CD8-positive, alpha-beta memory T cell (primary cell): Measurements from ENCODE around the gene FLRT2. TPM values are rescaled to one million over a fixed set of nuclear protein-coding genes. Genes with fewer than 3 reads are reported as not detected.

Source experiments
- CTCF ChIA-PET: fragments of 350-600 bp; sonication (Branson Sonifier 250); formaldehyde crosslinking; loops from one replicate; lab custom pipeline; 2021; ENCODE audit warnings: antibody characterized with exemption; lab: Charles Lee
- POLR2A ChIA-PET: fragments of 350-600 bp; sonication (Branson Sonifier 250); formaldehyde crosslinking; loops from one replicate; lab custom pipeline; 2021; ENCODE audit warnings: antibody characterized with exemption; lab: Charles Lee
- DNase-seq, 5 donors: peaks; one replicate each; pipeline versions ENCODE4 v3.0.0 to v3.0.0-alpha.2; 2020 to 2022; ENCODE audit warnings: mixed read lengths in 1 of 5
- H3K27ac ChIP-seq: one replicate; pipeline ENCODE4 v1.7.0; 2013; ENCODE audit warnings: low read depth, mild to moderate bottlenecking, low read length, moderate library complexity
- H3K27me3 ChIP-seq: 2 replicates; pipeline ENCODE4 v1.7.0; 2013; ENCODE audit warnings: low read length, mild to moderate bottlenecking; ENCODE audit not compliant: insufficient read depth, poor library complexity, severe bottlenecking
- H3K36me3 ChIP-seq: 2 replicates; pipeline ENCODE4 v1.7.0; 2013; ENCODE audit warnings: mild to moderate bottlenecking, low read length, moderate library complexity; ENCODE audit not compliant: insufficient read depth
- H3K4me1 ChIP-seq: 2 replicates; pipeline ENCODE4 v1.7.0; 2013; ENCODE audit warnings: mild to moderate bottlenecking, low read length, moderate library complexity; ENCODE audit not compliant: insufficient read depth
- H3K4me3 ChIP-seq: 2 replicates; pipeline ENCODE4 v1.7.0; 2013; ENCODE audit warnings: mild to moderate bottlenecking, low read length
- H3K9me3 ChIP-seq: 2 replicates; pipeline ENCODE4 v1.7.0; 2013; ENCODE audit warnings: mild to moderate bottlenecking, low read length
- H3K27ac Mint-ChIP-seq, 8 donors: one replicate each; pipeline ENCODE4 v1.8.0; 2020 to 2021; ENCODE audit warnings: mixed read lengths in 8 of 8, mild to moderate bottlenecking in 6 of 8, inconsistent platforms in 3 of 8, moderate library complexity in 3 of 8
- H3K27me3 Mint-ChIP-seq, 2 donors: one replicate each; pipeline ENCODE4 v1.8.0; 2020 to 2021; ENCODE audit warnings: mixed read lengths in 2 of 2, mild to moderate bottlenecking in 1 of 2, moderate library complexity in 1 of 2
- H3K36me3 Mint-ChIP-seq, 3 donors: one replicate each; pipeline ENCODE4 v1.8.0; 2020 to 2021; ENCODE audit warnings: mixed read lengths in 3 of 3, inconsistent platforms in 1 of 3, mild to moderate bottlenecking in 1 of 3
- H3K4me1 Mint-ChIP-seq, 3 donors: one replicate each; pipeline ENCODE4 v1.8.0; 2020 to 2021; ENCODE audit warnings: mixed read lengths in 3 of 3, inconsistent platforms in 1 of 3, mild to moderate bottlenecking in 1 of 3
- H3K4me3 Mint-ChIP-seq, 7 donors: one replicate each; pipeline ENCODE4 v1.8.0; 2020 to 2021; ENCODE audit warnings: mixed read lengths in 7 of 7, mild to moderate bottlenecking in 6 of 7, moderate library complexity in 4 of 7, inconsistent platforms in 2 of 7
- H3K9me3 Mint-ChIP-seq, 5 donors: one replicate each; pipeline ENCODE4 v1.8.0; 2020 to 2022; ENCODE audit warnings: mixed read lengths in 5 of 5, mild to moderate bottlenecking in 3 of 5, moderate library complexity in 2 of 5, inconsistent platforms in 1 of 5
- polyA plus RNA-seq: library from polyadenylated mRNA; unstranded; fragments of 300-500 nt; fragmentation: Illumina TruSeq; gene quantifications from one replicate; pipeline ENCODE4 v1.2.3, GENCODE V29; 2021
- total RNA-seq, 2 experiments: library from RNA; stranded (reverse); gene quantifications; one replicate each; pipeline ENCODE4 v1.2.3, GENCODE V29; 2021

FLRT2 gene
- total and polyA plus RNA-seq, 3 experiments from 2014 or later: not detected

GRCh38 chr14:85616386-85616885 is 86.5 kb downstream of the FLRT2 start:
- ChIA-PET CTCF (no interaction called here), POLR2A (no interaction called here)
- H3K9me3 Mint-ChIP-seq: peaks cover 0 to 10% (median 0%) of the 10 kb centered on the region in 5 donors

GRCh38 chr14:85616886-85617285 is 86.9 kb downstream of the FLRT2 start:
- no peak for DNase-seq
- CTCF ChIA-PET: no interaction called here
- Histone ChIP-seq H3K9me3 (no peaks in the 10 kb centered on the region), H3K4me1 (no peaks in the 10 kb centered on the region), H3K4me3 (no peak overlapping the region), H3K27ac (no peak overlapping the region), H3K27me3 (no peaks in the 10 kb centered on the region), H3K36me3 (no peaks in the 10 kb centered on the region)
- Mint-ChIP-seq H3K4me1 (no peaks in the 10 kb centered on the region), H3K36me3 (no peaks in the 10 kb centered on the region), H3K27me3 (peaks cover 0 to 2% of the 10 kb centered on the region in 2 donors), H3K9me3 (peaks cover 0 to 10% (median 0%) of the 10 kb centered on the region in 5 donors), H3K4me3 (no peak overlapping the region), H3K27ac (no peak overlapping the region)
- POLR2A ChIA-PET: no interaction called here

More at GRCh38 chr14:85616386-85616885, 86.5 kb downstream of the FLRT2 start:
- no peaks in the 10 kb centered on the region for H3K4me1 ChIP-seq
- Mint-ChIP-seq H3K27me3 (peaks cover 0 to 2% of the 10 kb centered on the region in 2 donors), H3K4me3 (no peak overlapping the region), H3K4me1 (no peaks in the 10 kb centered on the region), H3K36me3 (no peaks in the 10 kb centered on the region), H3K27ac (no peak overlapping the region)
- H3K36me3 ChIP-seq: no peaks in the 10 kb centered on the region
- no peak overlapping the region for H3K27ac ChIP-seq
- H3K27me3 ChIP-seq: no peaks in the 10 kb centered on the region
- H3K4me3 ChIP-seq: no peak overlapping the region
- no peaks in the 10 kb centered on the region for H3K9me3 ChIP-seq
- DNase-seq: no peak

- H3K9me3 Mint-ChIP-seq: peaks cover 0 to 10% (median 2%) of the 10 kb centered on the region in 5 donors
Measured at GRCh38 chr14:85617791-85618190, 87.8 kb downstream of the FLRT2 start.

GRCh38 chr14:85618390-85618789 is 88.4 kb downstream of the FLRT2 start:
- H3K9me3 ChIP-seq: no peaks in the 10 kb centered on the region
- DNase-seq: no peak
- H3K4me1 ChIP-seq: no peaks in the 10 kb centered on the region
- no peaks in the 10 kb centered on the region for H3K36me3 ChIP-seq
- no peak overlapping the region for H3K27ac Mint-ChIP-seq
- H3K9me3 Mint-ChIP-seq: peaks cover 0 to 10% (median 2%) of the 10 kb centered on the region in 5 donors
- H3K36me3 Mint-ChIP-seq: no peaks in the 10 kb centered on the region
- ChIA-PET CTCF (no interaction called here), POLR2A (no interaction called here)
- H3K4me3 ChIP-seq: no peak overlapping the region
- H3K4me3 Mint-ChIP-seq: no peak overlapping the region
- H3K27ac ChIP-seq: no peak overlapping the region
- H3K27me3 ChIP-seq: no peaks in the 10 kb centered on the region
- peaks cover 0 to 3% of the 10 kb centered on the region in 2 donors for H3K27me3 Mint-ChIP-seq
- no peaks in the 10 kb centered on the region for H3K4me1 Mint-ChIP-seq

More at GRCh38 chr14:85617791-85618190, 87.8 kb downstream of the FLRT2 start:
- Histone ChIP-seq H3K36me3 (no peaks in the 10 kb centered on the region), H3K4me1 (no peaks in the 10 kb centered on the region), H3K27ac (no peak overlapping the region), H3K9me3 (no peaks in the 10 kb centered on the region), H3K4me3 (no peak overlapping the region), H3K27me3 (no peaks in the 10 kb centered on the region)
- H3K27me3 Mint-ChIP-seq: peaks cover 0 to 2% of the 10 kb centered on the region in 2 donors
- H3K27ac Mint-ChIP-seq: no peak overlapping the region
- no peak for DNase-seq
- POLR2A ChIA-PET: no interaction called here
- H3K4me1 Mint-ChIP-seq: no peaks in the 10 kb centered on the region
- no peaks in the 10 kb centered on the region for H3K36me3 Mint-ChIP-seq
- CTCF ChIA-PET: no interaction called here
- H3K4me3 Mint-ChIP-seq: no peak overlapping the region

DNA sequence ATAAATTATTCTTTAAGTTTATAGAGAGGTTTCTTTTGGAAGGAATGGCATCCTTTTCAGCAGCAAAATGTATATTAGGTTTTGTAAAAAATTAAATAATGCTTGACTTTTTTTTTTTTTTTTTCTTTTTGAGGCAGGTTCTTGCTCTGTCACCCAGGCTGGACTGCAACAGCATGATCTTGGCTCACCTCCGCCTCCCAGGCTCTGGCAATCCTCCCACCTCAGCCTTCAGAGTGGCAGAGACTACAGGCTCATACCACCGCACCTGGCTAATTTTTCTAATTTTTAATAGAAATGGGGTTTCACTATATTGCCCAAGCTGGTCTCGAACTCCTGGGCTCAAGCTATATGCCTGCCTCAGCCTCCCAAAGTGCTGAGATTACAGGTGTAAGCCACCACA is 89.0 kb downstream of the FLRT2 start:
- Mint-ChIP-seq H3K27ac (no peak overlapping the region), H3K27me3 (peaks cover 0 to 3% of the 10 kb centered on the region in 2 donors)

GRCh38 chr14:85619851-85620250 is 89.9 kb downstream of the FLRT2 start:
- no peaks in the 10 kb centered on the region for H3K4me1 Mint-ChIP-seq
- H3K27ac Mint-ChIP-seq: no peak overlapping the region
- no peaks in the 10 kb centered on the region for H3K36me3 Mint-ChIP-seq
- H3K27me3 Mint-ChIP-seq: peaks cover 0 to 3% of the 10 kb centered on the region in 2 donors
- CTCF ChIA-PET: no interaction called here
- POLR2A ChIA-PET: no interaction called here
- Histone ChIP-seq H3K36me3 (no peaks in the 10 kb centered on the region), H3K27me3 (no peaks in the 10 kb centered on the region), H3K27ac (no peak overlapping the region), H3K9me3 (no peaks in the 10 kb centered on the region), H3K4me3 (no peak overlapping the region), H3K4me1 (no peaks in the 10 kb centered on the region)
- H3K4me3 Mint-ChIP-seq: no peak overlapping the region
- peaks cover 0 to 8% (median 2%) of the 10 kb centered on the region in 5 donors for H3K9me3 Mint-ChIP-seq
- no peak for DNase-seq

More for the DNA sequence above, 89.0 kb downstream of the FLRT2 start:
- DNase-seq: no peak
- ChIA-PET POLR2A (no interaction called here), CTCF (no interaction called here)
- no peaks in the 10 kb centered on the region for H3K36me3 ChIP-seq
- no peak overlapping the region for H3K27ac ChIP-seq
- H3K36me3 Mint-ChIP-seq: no peaks in the 10 kb centered on the region
- peaks cover 0 to 10% (median 2%) of the 10 kb centered on the region in 5 donors for H3K9me3 Mint-ChIP-seq
- no peaks in the 10 kb centered on the region for H3K4me1 Mint-ChIP-seq
- H3K4me3 ChIP-seq: no peak overlapping the region
- H3K9me3 ChIP-seq: no peaks in the 10 kb centered on the region
- no peaks in the 10 kb centered on the region for H3K4me1 ChIP-seq
- H3K27me3 ChIP-seq: no peaks in the 10 kb centered on the region
- H3K4me3 Mint-ChIP-seq: no peak overlapping the region

GRCh38 chr14:85620947-85621346 is 91.0 kb downstream of the FLRT2 start:
- no peaks in the 10 kb centered on the region for H3K4me1 ChIP-seq
- Mint-ChIP-seq H3K27ac (no peak overlapping the region), H3K9me3 (peaks cover 0 to 8% (median 2%) of the 10 kb centered on the region in 5 donors), H3K36me3 (no peaks in the 10 kb centered on the region), H3K27me3 (peaks cover 0 to 3% of the 10 kb centered on the region in 2 donors), H3K4me1 (no peaks in the 10 kb centered on the region), H3K4me3 (no peak overlapping the region)
- no peaks in the 10 kb centered on the region for H3K27me3 ChIP-seq
- POLR2A ChIA-PET: no interaction called here
- H3K9me3 ChIP-seq: no peaks in the 10 kb centered on the region
- no peaks in the 10 kb centered on the region for H3K36me3 ChIP-seq
- no peak overlapping the region for H3K4me3 ChIP-seq
- H3K27ac ChIP-seq: no peak overlapping the region
- DNase-seq: no peak
- CTCF ChIA-PET: no interaction called here

DNA sequence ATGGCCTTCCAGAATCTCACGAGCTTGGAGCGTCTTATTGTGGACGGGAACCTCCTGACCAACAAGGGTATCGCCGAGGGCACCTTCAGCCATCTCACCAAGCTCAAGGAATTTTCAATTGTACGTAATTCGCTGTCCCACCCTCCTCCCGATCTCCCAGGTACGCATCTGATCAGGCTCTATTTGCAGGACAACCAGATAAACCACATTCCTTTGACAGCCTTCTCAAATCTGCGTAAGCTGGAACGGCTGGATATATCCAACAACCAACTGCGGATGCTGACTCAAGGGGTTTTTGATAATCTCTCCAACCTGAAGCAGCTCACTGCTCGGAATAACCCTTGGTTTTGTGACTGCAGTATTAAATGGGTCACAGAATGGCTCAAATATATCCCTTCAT is 92.2 kb downstream of the FLRT2 start:
- H3K4me1 Mint-ChIP-seq: no peaks in the 10 kb centered on the region
- no peaks in the 10 kb centered on the region for H3K36me3 Mint-ChIP-seq
- peaks cover 0 to 8% (median 2%) of the 10 kb centered on the region in 5 donors for H3K9me3 Mint-ChIP-seq
- CTCF ChIA-PET: no interaction called here
- H3K27ac Mint-ChIP-seq: peak overlapping the region in 1 of 8 donors; percentile 74
- no peaks in the 10 kb centered on the region for H3K36me3 ChIP-seq
- H3K27ac ChIP-seq: no peak overlapping the region
- H3K4me3 ChIP-seq: no peak overlapping the region
- no peak overlapping the region for H3K4me3 Mint-ChIP-seq
- no peaks in the 10 kb centered on the region for H3K4me1 ChIP-seq
- POLR2A ChIA-PET: no interaction called here
- H3K9me3 ChIP-seq: no peaks in the 10 kb centered on the region
- H3K27me3 ChIP-seq: no peaks in the 10 kb centered on the region
- H3K27me3 Mint-ChIP-seq: peaks cover 0 to 3% of the 10 kb centered on the region in 2 donors
- DNase-seq: no peak
